ENCODE measurements around the gene LRIG3.
"Not testable (repeated sequence)": the region's sequence is repeated elsewhere in the genome, so short reads cannot be mapped to it uniquely, and the experiment has no call there.

The LRIG3 gene

DNA sequence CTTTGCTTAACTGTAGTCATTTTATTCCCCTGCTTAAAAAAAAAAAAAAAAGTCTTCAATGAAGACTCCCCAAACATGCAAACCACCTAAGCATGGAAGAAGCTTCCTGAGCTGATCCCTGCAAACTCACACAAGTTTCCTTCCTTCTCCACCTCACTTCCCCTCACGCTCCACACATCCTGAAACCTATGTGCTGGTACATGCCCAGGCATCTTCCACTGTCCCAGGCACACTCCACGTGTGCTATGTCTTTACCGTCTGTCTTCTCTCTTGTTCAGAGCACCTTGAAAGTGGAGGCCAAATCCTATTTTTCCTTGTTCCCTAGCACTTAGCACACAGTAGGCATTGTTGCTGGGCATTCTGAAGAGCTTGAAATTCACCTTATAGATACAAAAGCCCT lies 13.4 kb downstream of the LRIG3 start:
- Histone ChIP-seq H3K27me3 (ENCODE audit: insufficient read depth, low read depth, severe bottlenecking) (no peaks in the 10 kb centered on the region), H3K9me3 (ENCODE audit: severe bottlenecking) (peaks cover 2% of the 10 kb centered on the region), H3K4me3 (ENCODE audit: low read depth, low read length) (no peak overlapping the region), H3K27ac (no peak overlapping the region), H3K36me3 (peaks cover 3% of the 10 kb centered on the region; the same call in 1 of the 2 replicates)
- no peak for DNase-seq
- TF ChIP-seq, protein P1, sequence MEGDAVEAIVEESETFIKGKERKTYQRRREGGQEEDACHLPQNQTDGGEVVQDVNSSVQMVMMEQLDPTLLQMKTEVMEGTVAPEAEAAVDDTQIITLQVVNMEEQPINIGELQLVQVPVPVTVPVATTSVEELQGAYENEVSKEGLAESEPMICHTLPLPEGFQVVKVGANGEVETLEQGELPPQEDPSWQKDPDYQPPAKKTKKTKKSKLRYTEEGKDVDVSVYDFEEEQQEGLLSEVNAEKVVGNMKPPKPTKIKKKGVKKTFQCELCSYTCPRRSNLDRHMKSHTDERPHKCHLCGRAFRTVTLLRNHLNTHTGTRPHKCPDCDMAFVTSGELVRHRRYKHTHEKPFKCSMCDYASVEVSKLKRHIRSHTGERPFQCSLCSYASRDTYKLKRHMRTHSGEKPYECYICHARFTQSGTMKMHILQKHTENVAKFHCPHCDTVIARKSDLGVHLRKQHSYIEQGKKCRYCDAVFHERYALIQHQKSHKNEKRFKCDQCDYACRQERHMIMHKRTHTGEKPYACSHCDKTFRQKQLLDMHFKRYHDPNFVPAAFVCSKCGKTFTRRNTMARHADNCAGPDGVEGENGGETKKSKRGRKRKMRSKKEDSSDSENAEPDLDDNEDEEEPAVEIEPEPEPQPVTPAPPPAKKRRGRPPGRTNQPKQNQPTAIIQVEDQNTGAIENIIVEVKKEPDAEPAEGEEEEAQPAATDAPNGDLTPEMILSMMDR (IDR thresholded peaks at IDR 0.05; ENCODE audit: low read depth, low read length): no peak

DNA sequence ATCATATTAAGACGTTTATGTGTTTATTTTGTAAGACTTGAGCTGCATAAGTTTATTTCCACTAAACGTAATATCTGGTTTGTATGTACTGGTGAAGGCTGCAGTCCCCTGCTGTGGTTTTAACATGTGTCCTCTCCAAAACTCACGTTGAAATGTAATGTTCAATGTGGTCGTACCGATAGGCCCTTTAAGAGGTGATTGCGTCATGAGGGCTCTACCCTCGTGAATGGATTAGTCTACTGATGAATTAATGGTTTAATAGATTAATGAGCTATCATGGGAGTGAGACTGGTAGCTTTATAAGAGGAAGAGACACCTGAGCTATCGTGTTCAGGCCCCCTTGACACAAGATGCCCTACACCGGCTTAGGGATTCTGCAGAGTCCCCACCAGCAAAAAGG lies 14.9 kb downstream of the LRIG3 start:
- no peaks in the 10 kb centered on the region for H3K27me3 ChIP-seq (ENCODE audit: insufficient read depth, low read depth, severe bottlenecking)
- no peak for DNase-seq
- H3K9me3 ChIP-seq (ENCODE audit: severe bottlenecking): peaks cover 2% of the 10 kb centered on the region
- no peak overlapping the region for H3K4me3 ChIP-seq (ENCODE audit: low read depth, low read length)
- H3K27ac ChIP-seq: no peak overlapping the region
- TF ChIP-seq, protein P1 (IDR thresholded peaks at IDR 0.05; ENCODE audit: low read depth, low read length): no peak
- H3K36me3 ChIP-seq: peaks cover 3% of the 10 kb centered on the region; the same call in 1 of the 2 replicates

DNA sequence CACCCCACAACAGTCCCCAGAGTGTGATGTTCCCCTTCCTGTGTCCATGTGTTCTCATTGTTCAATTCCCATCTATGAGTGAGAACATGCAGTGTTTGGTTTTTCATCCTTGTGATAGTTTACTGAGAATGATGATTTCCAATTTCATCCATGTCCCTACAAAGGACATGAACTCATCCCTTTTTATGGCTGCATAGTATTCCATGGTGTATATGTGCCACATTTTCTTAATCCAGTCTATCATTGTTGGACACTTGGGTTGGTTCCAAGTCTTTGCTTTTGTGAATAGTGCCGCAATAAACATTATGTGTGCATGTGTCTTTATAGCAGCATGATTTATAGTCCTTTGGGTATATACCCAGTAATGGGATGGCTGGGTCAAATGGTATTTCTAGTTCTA lies 17.6 kb downstream of the LRIG3 start:
- not testable (repeated sequence) for H3K4me3 ChIP-seq (ENCODE audit: low read depth, low read length); H3K27ac ChIP-seq; H3K9me3 ChIP-seq (ENCODE audit: severe bottlenecking); DNase-seq; H3K27me3 ChIP-seq (ENCODE audit: insufficient read depth, low read depth, severe bottlenecking); H3K36me3 ChIP-seq

DNA sequence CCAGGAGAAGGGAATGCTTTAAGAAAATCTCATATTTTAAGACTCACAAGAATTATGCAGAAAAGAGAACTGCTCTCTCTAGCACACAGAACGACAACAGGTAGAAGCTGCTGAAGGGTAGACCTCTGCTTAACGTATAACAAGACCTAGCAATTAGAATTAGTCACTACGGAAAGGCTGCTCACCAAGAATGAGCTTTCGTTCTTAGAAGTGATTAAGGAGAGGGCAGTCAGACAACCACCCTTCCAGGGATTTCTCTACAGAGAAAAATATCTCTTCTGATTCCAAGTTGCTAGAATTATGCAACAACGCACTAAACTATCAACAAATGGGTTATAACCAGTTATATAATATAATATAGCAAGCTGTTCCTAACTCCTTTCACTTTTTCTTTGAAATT lies 18.6 kb downstream of the LRIG3 start:
- Histone ChIP-seq H3K36me3 (peaks cover 3% of the 10 kb centered on the region; the same call in 1 of the 2 replicates), H3K4me3 (ENCODE audit: low read depth, low read length) (no peak overlapping the region), H3K27me3 (ENCODE audit: insufficient read depth, low read depth, severe bottlenecking) (no peaks in the 10 kb centered on the region), H3K27ac (no peak overlapping the region), H3K9me3 (ENCODE audit: severe bottlenecking) (peaks cover 2% of the 10 kb centered on the region)
- TF ChIP-seq, protein P1 (IDR thresholded peaks at IDR 0.05; ENCODE audit: low read depth, low read length): no peak
- DNase-seq: no peak

DNA sequence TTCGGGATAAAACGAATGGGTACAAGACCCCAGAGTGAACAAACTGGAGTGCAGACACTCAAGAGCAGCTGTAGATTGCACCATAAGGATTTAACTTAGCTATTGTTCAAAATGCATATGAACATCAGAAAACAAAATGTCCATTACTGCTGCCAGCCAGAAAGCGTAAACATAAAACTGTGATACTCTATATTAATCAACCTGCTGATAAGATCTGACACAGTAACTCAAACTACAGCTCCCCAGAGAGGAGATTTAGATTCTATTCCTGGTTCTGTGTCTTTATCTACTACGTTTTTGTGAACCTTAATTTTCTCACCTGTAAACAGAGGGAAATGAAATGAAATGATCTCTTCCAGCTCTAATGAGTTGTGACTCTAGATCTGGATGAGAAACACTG lies 22.3 kb downstream of the LRIG3 start:
- DNase-seq: no peak
- no peak overlapping the region for H3K27ac ChIP-seq
- H3K36me3 ChIP-seq: no peaks in the 10 kb centered on the region
- no peaks in the 10 kb centered on the region for H3K27me3 ChIP-seq (ENCODE audit: insufficient read depth, low read depth, severe bottlenecking)
- peaks cover 2% of the 10 kb centered on the region for H3K9me3 ChIP-seq (ENCODE audit: severe bottlenecking)
- TF ChIP-seq, protein P1 (IDR thresholded peaks at IDR 0.05; ENCODE audit: low read depth, low read length): no peak
- H3K4me3 ChIP-seq (ENCODE audit: low read depth, low read length): no peak overlapping the region

DNA sequence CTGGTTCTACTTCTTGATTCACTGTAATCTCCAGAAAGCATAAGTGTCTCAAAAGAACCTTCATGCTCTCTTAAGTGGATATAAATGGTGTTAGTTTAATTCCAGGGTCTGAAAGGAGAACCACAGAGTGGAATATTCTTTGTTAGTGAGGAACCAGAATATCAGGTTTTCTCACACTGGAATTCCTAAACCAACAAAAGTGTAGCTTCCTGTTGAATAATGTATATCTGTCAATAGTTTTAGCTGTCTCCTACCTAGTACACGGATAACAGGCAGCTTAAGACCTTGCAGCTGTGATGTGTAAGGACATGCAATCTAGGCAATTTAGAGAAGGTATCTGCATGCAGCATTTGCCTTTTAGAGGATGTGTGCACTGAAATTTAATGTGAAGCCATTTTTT lies 24.0 kb downstream of the LRIG3 start:
- Histone ChIP-seq H3K36me3 (no peaks in the 10 kb centered on the region), H3K4me3 (ENCODE audit: low read depth, low read length) (no peak overlapping the region), H3K27me3 (ENCODE audit: insufficient read depth, low read depth, severe bottlenecking) (no peaks in the 10 kb centered on the region), H3K9me3 (ENCODE audit: severe bottlenecking) (no peaks in the 10 kb centered on the region), H3K27ac (no peak overlapping the region)
- TF ChIP-seq, protein P1 (IDR thresholded peaks at IDR 0.05; ENCODE audit: low read depth, low read length): no peak
- DNase-seq: no peak
